ENCODE data around the gene GID8. TPM values are rescaled to one million over a fixed set of nuclear protein-coding genes. Genes with fewer than 3 reads are reported as not detected.

The GID8 gene
- total and polyA plus RNA-seq, 5 experiments from 2014 or later = 20.2 to 61.2 (median 24.4) TPM

DNA sequence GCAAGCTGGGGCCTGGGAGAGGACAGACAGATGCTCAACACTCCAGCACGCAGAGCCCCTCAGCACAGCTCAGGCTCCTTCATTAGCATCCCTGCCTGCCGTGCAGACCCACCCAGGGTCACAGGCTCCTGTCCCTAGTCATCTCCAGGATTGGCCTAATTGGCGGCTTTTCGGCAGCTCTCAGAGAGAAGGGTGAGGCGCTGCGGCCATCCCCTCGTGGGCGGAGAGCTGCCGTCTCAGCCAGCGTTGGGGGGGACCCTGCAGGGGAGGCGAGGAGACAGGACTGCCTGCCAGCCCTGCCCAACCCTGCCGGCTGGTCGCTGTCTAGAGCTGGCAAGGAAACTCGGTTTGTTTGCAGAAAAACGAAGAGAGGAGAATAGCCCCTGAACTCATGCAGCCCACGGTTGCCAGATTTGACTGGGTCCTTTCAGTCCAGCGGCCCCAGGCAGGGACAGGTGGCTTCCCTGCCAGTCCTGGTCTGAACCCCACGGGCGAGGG lies 42.0 kb downstream of the GID8 start:
- peak overlapping the region in 5 of 10 donors; percentile 26 to 53 (median 43) for H3K4me3 Mint-ChIP-seq
- peaks cover 14 to 54% (median 39%) of the 10 kb centered on the region in 4 donors for H3K4me1 Mint-ChIP-seq
- peak overlapping the region in 1 of 10 donors; percentile 38 for H3K27ac Mint-ChIP-seq
- peaks cover 2 to 70% (median 23%) of the 10 kb centered on the region in 5 donors for H3K27me3 Mint-ChIP-seq
- ATAC-seq (no peak), DNase-seq (no peak)
- POLR2A ChIA-PET = interaction anchor here (0.7 kb wide), 1 partner anchor 31 kb away, joined by 6 read pairs; no protein-coding TSS in a partner anchor
- no peaks in the 10 kb centered on the region for H3K9me3 Mint-ChIP-seq
- no peaks in the 10 kb centered on the region for H3K36me3 Mint-ChIP-seq

DNA sequence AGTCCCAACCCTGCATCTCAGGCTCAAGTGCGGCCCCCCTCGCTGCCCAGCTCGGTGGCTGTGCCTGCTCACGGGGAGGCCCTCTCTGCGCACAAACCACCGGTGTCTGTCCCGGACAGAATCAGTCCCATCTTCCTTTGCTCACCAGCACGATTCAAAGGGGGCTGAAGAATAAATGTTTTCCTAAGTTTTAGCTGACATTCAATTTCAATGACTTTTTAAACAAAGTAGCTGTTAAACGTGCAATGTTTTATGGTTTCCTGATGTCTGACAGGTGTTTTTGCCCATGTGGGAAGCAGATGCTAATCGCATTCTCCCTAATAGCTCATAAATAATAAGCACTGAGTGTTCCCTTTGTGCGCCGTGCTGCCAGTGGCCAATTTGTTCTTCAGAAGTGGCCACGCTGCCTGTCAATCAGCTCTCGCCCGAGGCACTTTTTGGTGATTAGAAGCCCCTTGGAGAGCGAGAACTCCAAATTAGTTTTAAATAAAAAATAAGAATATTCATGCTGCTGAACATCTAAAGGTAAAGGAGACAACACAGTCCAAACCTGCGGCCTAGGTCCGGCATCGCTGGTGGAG lies 42.5 kb downstream of the GID8 start:
- Mint-ChIP-seq H3K36me3 (no peaks in the 10 kb centered on the region), H3K27me3 (peaks cover 2 to 67% (median 22%) of the 10 kb centered on the region in 5 donors), H3K9me3 (no peaks in the 10 kb centered on the region), H3K27ac (peak overlapping the region in 2 of 10 donors; percentile 7 to 38), H3K4me1 (peaks cover 14 to 54% (median 39%) of the 10 kb centered on the region in 4 donors), H3K4me3 (peak overlapping the region in 9 of 10 donors; percentile 3 to 69 (median 43))
- no peak for DNase-seq
- no peak for ATAC-seq
- POLR2A ChIA-PET = interaction anchor here (0.9 to 1.0 kb wide), 2 partner anchors 36 to 42 kb away, joined by 3 read pairs; no protein-coding TSS in a partner anchor

- H3K36me3 Mint-ChIP-seq = no peaks in the 10 kb centered on the region
- peaks cover 14 to 54% (median 39%) of the 10 kb centered on the region in 4 donors for H3K4me1 Mint-ChIP-seq
- H3K9me3 Mint-ChIP-seq = no peaks in the 10 kb centered on the region
- POLR2A ChIA-PET = interaction anchor here (0.9 to 1.0 kb wide), 2 partner anchors 37 to 42 kb away, joined by 3 read pairs; no protein-coding TSS in a partner anchor
- H3K27me3 Mint-ChIP-seq = peaks cover 2 to 62% (median 22%) of the 10 kb centered on the region in 5 donors
- peak overlapping the region in 9 of 10 donors; percentile 39 to 69 (median 55) for H3K4me3 Mint-ChIP-seq
- ATAC-seq (peak; percentile 55 to 65), DNase-seq (peak; percentile 23 to 79 (median 60))
- peak overlapping the region in 2 of 10 donors; percentile 64 to 73 for H3K27ac Mint-ChIP-seq
These were observed 43.0 kb downstream of the GID8 start for GRCh38 chr20:62980970-62981369.

- peak overlapping the region in 4 of 10 donors; percentile 14 to 69 (median 22) for H3K4me3 Mint-ChIP-seq
- H3K36me3 Mint-ChIP-seq = no peaks in the 10 kb centered on the region
- POLR2A ChIA-PET = no interaction called here
- peak overlapping the region in 1 of 10 donors; percentile 21 for H3K27ac Mint-ChIP-seq
- DNase-seq (no peak), ATAC-seq (no peak)
- peaks cover 0 to 50% (median 16%) of the 10 kb centered on the region in 5 donors for H3K27me3 Mint-ChIP-seq
- H3K4me1 Mint-ChIP-seq = peaks cover 14 to 47% (median 37%) of the 10 kb centered on the region in 4 donors
- no peaks in the 10 kb centered on the region for H3K9me3 Mint-ChIP-seq
These were observed 44.5 kb downstream of the GID8 start for GRCh38 chr20:62982124-62983075.

DNA sequence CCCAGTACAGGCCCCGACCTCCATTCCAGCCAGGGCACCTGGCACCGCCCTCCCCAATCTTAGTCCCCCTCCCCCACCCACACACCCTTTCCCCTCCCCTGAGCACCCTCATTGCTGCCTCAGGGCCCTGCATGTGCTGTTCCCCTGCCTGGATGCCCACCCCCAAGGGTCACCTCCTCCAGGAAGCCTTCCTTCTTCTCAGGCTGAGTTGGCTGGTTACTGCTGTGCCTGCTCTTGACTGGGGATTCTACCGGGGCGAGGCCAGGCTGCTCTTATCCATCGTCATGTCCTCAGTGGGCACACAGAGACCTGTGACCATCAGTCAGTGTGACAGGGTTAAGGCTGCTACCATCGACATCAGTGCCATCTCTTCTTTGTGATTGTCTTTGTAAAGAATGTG lies 45.3 kb downstream of the GID8 start:
- POLR2A ChIA-PET = interaction anchor here (1.3 kb wide), 1 partner anchor 56 kb away, joined by 3 read pairs; no protein-coding TSS in a partner anchor
- Mint-ChIP-seq H3K36me3 (no peaks in the 10 kb centered on the region), H3K4me3 (peak overlapping the region in 2 of 10 donors; percentile 33 to 48), H3K4me1 (peaks cover 9 to 38% (median 29%) of the 10 kb centered on the region in 4 donors), H3K27me3 (peaks cover 0 to 43% (median 14%) of the 10 kb centered on the region in 5 donors), H3K9me3 (no peaks in the 10 kb centered on the region), H3K27ac (peak overlapping the region in 2 of 10 donors; percentile 61 to 79)
- DNase-seq (no peak), ATAC-seq (no peak)

- peak overlapping the region in 1 of 10 donors; percentile 10 for H3K4me3 Mint-ChIP-seq
- H3K27ac Mint-ChIP-seq = peak overlapping the region in 2 of 10 donors; percentile 19 to 62
- POLR2A ChIA-PET = interaction anchor here (1.3 kb wide), 1 partner anchor 57 kb away, joined by 3 read pairs; no protein-coding TSS in a partner anchor
- H3K27me3 Mint-ChIP-seq = peaks cover 0 to 28% (median 4%) of the 10 kb centered on the region in 5 donors
- H3K36me3 Mint-ChIP-seq = no peaks in the 10 kb centered on the region
- H3K4me1 Mint-ChIP-seq = peaks cover 5 to 32% (median 25%) of the 10 kb centered on the region in 4 donors
- ATAC-seq (no peak), DNase-seq (no peak)
- H3K9me3 Mint-ChIP-seq = no peaks in the 10 kb centered on the region
These were observed 46.9 kb downstream of the GID8 start for GRCh38 chr20:62984666-62985443.

DNA sequence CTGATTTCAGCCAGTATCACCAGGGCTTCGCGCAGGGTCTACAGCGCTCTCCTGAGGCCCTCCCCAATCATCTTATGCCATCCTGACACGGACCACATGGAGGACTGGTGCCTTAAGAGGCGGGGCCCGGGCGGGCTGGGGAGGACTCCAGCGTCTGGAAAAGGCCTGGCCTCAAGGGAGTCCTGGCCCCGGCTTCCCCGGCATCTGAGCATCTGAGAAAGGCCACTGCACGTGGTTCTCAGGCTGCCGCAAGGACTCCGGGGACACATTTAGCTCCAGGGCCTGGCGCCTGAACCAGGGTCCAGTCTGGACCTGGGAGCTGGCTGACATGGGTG lies 47.5 kb downstream of the GID8 start:
- ATAC-seq (no peak), DNase-seq (no peak)
- no peaks in the 10 kb centered on the region for H3K9me3 Mint-ChIP-seq
- H3K27me3 Mint-ChIP-seq = peaks cover 0 to 22% (median 2%) of the 10 kb centered on the region in 5 donors
- H3K36me3 Mint-ChIP-seq = no peaks in the 10 kb centered on the region
- POLR2A ChIA-PET = no interaction called here
- peak overlapping the region in 1 of 10 donors; percentile 10 for H3K4me3 Mint-ChIP-seq
- peaks cover 5 to 27% (median 23%) of the 10 kb centered on the region in 4 donors for H3K4me1 Mint-ChIP-seq
- H3K27ac Mint-ChIP-seq = no peak overlapping the region

GRCh38 chr20:62986257-62986800 lies 48.4 kb downstream of the GID8 start:
- no peak overlapping the region for H3K4me3 Mint-ChIP-seq
- peaks cover 3 to 20% (median 17%) of the 10 kb centered on the region in 4 donors for H3K4me1 Mint-ChIP-seq
- POLR2A ChIA-PET = no interaction called here
- DNase-seq (no peak), ATAC-seq (no peak)
- H3K27me3 Mint-ChIP-seq = peaks cover 0 to 16% (median 0%) of the 10 kb centered on the region in 5 donors
- no peaks in the 10 kb centered on the region for H3K9me3 Mint-ChIP-seq
- no peaks in the 10 kb centered on the region for H3K36me3 Mint-ChIP-seq
- no peak overlapping the region for H3K27ac Mint-ChIP-seq

- no peak for ATAC-seq
- Mint-ChIP-seq H3K4me1 (peaks cover 0 to 16% (median 10%) of the 10 kb centered on the region in 4 donors), H3K27ac (no peak overlapping the region), H3K4me3 (no peak overlapping the region), H3K9me3 (no peaks in the 10 kb centered on the region), H3K27me3 (peaks cover 0 to 8% (median 0%) of the 10 kb centered on the region in 5 donors), H3K36me3 (no peaks in the 10 kb centered on the region)
- no peak for DNase-seq
- POLR2A ChIA-PET = no interaction called here
These were observed 49.2 kb downstream of the GID8 start for GRCh38 chr20:62987114-62987513.

DNA sequence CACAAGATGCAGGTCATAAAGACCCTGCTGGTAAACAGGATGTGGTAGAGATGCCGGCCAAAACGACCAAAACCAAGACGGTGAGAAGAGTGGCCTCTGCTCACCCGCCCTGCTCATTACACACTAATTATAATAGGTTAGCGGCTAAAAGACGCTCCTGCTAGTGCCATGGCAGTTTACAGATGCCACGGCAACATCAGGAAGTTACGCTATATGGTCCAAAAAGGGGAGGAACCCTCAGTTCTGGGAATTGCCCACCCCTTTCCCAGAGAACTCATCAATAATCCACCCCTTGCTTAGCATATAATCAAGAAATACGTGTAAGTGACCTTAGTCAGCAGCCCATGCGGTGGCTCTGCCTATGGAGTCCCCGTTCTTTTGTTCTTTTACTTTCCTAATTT lies 51.3 kb downstream of the GID8 start:
- Mint-ChIP-seq H3K4me3 (peak overlapping the region; percentile 68 to 90 (median 85)), H3K27ac (peak overlapping the region in 9 of 10 donors; percentile 24 to 92 (median 59))
- ATAC-seq = peak in 1 of 2 donors; percentile 47

DNA sequence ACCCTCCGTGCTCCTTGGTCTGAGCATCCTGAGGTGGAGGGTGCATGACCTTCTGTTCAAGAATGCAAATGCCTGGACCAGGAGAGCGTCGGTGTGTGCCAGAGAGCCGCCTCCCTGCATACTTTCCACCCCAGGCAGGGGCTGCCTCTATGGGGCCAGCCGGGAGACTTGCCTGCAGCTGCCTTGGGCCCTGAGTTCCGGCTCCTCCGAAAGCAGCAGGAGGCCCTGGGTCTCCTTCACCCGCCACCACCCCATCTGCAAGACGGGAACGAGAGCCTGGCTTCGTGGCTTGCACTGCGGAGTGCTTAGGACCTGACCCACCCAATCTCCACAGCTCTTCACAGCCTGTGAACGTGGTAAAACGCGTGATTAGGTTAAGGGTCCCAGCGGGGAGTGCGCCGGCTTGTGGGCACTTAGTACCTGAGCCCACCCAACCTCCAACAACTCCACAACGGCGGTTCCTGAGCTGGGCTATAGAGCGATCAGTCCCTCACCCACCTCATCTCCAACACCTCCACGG lies 52.4 kb downstream of the GID8 start:
- DNase-seq (no peak), ATAC-seq (no peak)
- Mint-ChIP-seq H3K4me3 (no peak overlapping the region), H3K4me1 (peaks cover 0 to 8% (median 5%) of the 10 kb centered on the region in 4 donors), H3K36me3 (no peaks in the 10 kb centered on the region), H3K27ac (no peak overlapping the region), H3K9me3 (no peaks in the 10 kb centered on the region), H3K27me3 (peaks cover 0 to 2% (median 0%) of the 10 kb centered on the region in 5 donors)
- POLR2A ChIA-PET = no interaction called here

More for the DNA sequence above, 51.3 kb downstream of the GID8 start:
- POLR2A ChIA-PET = no interaction called here
- H3K9me3 Mint-ChIP-seq = no peaks in the 10 kb centered on the region
- no peaks in the 10 kb centered on the region for H3K36me3 Mint-ChIP-seq
- H3K4me1 Mint-ChIP-seq = peaks cover 0 to 8% (median 4%) of the 10 kb centered on the region in 4 donors
- peak in 1 of 10 donors; percentile 35 for DNase-seq
- peaks cover 0 to 4% (median 0%) of the 10 kb centered on the region in 5 donors for H3K27me3 Mint-ChIP-seq

All from naive thymus-derived CD8-positive, alpha-beta T cell (primary cell).